GM12878 (cell line): ENCODE results near the gene ANTXR1. TPM values are rescaled to one million over a fixed set of nuclear protein-coding genes. Genes with fewer than 3 reads are reported as not detected.

Experiments
- NRF1 ChIP-seq: conservative IDR thresholded peaks from 2 replicates; pipeline ENCODE4 v1.6.1; 2011; ENCODE audit warnings: mild to moderate bottlenecking, low read depth, low read length, improper control_type of control experiment
- POU2F2 ChIP-seq: IDR thresholded peaks from 3 replicates; pipeline ENCODE4 v1.6.1; 2011; ENCODE audit warnings: low read depth, mild to moderate bottlenecking, low read length, borderline replicate concordance
- TAF1 ChIP-seq: IDR thresholded peaks from 2 replicates; pipeline ENCODE4 v1.6.1; 2011; ENCODE audit warnings: mild to moderate bottlenecking, low read depth, low read length, borderline replicate concordance
- TCF7 ChIP-seq: IDR thresholded peaks from 2 replicates; pipeline ENCODE4 v1.6.1; 2014; ENCODE audit warnings: antibody characterized with exemption, borderline replicate concordance
- polyA plus RNA-seq, 11 experiments: library from polyadenylated mRNA; depleted of rRNA in 4 of 11; unstranded in 6 of 11; stranded (reverse) in 5 of 11; fragments of >200 nt; fragmentation: Nextera tagmentation in 4 of 11; fragmentation: Illumina TruSeq in 1 of 11; extraction: Ambion mirVana in 4 of 11; extraction: Trizol in 1 of 11; gene quantifications; 1 replicate in 1 of 11; 2 replicates in 10 of 11; pipeline versions ENCODE4 v1.2.1 to v1.2.3, GENCODE V29; 2011 to 2016; ENCODE audit warnings: inconsistent platforms in 2 of 11, missing spikeins in 2 of 11, low read depth in 1 of 11
- total RNA-seq, 4 experiments: library from RNA; depleted of rRNA in 3 of 4; stranded (reverse); fragments of >200 nt in 3 of 4; fragmentation: Illumina TruSeq in 1 of 4; extraction: Trizol in 1 of 4; gene quantifications; 2 replicates each; pipeline versions ENCODE4 v1.2.1 to v1.2.3, GENCODE V29; 2013 to 2021
- TF ChIP-seq, protein P1 (sequence below): fragments of 450-650 bp; IDR thresholded peaks from 2 replicates; pipeline ENCODE4 v1.6.1; 2018; ENCODE audit warnings: borderline replicate concordance, mild to moderate bottlenecking; ENCODE audit not compliant: partially characterized antibody
- TF ChIP-seq, protein P2 (sequence below): fragments of 450-650 bp; IDR thresholded peaks from 2 replicates; pipeline ENCODE4 v1.6.1; 2017; ENCODE audit warnings: mild to moderate bottlenecking, moderate library complexity
- TF ChIP-seq, protein P3 (sequence below): IDR thresholded peaks from 2 replicates; pipeline ENCODE4 v1.6.1; 2012; ENCODE audit warnings: low read length, inconsistent platforms

Gene ANTXR1
- total and polyA plus RNA-seq, 10 of the 15 experiments (the other 5 are each of a cell fraction or from before 2014, with no cell fraction given), result 0.09 to 0.26 TPM; not detected in 8

DNA sequence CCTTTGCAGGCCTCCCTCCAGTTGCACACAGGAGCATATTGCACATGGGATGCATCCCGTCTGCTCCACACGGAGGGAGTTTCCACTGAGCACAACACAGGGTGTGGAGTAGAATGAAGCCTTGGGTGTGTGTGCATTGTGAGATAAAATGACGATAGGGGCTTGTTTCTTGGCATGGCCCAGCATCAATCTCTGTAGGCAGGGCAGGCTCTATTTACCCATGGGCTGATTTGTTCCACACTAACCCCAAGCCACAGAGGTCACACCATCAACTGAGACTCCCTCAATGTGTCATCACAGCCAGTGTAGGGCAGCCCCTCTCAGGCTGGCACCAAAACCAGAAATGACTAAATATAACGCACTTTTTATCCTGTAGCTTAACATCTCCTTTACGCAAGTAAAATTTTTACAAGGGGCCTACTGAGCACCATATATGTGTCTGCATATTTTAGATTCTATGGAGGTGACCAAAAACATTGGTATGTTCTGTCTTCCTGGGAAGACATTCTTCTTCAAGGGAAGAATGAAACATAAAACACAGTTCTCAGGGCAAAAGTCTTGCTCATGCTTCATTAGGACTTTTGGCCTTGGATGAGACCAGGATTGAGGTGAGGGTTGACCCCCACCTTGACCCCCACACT lies 41.3 kb upstream of the ANTXR1 start (continued):
- TF ChIP-seq, protein P1, sequence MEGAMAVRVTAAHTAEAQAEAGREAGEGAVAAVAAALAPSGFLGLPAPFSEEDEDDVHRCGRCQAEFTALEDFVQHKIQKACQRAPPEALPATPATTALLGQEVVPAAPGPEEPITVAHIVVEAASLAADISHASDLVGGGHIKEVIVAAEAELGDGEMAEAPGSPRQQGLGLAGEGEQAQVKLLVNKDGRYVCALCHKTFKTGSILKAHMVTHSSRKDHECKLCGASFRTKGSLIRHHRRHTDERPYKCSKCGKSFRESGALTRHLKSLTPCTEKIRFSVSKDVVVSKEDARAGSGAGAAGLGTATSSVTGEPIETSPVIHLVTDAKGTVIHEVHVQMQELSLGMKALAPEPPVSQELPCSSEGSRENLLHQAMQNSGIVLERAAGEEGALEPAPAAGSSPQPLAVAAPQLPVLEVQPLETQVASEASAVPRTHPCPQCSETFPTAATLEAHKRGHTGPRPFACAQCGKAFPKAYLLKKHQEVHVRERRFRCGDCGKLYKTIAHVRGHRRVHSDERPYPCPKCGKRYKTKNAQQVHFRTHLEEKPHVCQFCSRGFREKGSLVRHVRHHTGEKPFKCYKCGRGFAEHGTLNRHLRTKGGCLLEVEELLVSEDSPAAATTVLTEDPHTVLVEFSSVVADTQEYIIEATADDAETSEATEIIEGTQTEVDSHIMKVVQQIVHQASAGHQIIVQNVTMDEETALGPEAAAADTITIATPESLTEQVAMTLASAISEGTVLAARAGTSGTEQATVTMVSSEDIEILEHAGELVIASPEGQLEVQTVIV, result no peak
- no peak for TF ChIP-seq NRF1
- TF ChIP-seq TCF7, result no peak
- TF ChIP-seq, protein P2, sequence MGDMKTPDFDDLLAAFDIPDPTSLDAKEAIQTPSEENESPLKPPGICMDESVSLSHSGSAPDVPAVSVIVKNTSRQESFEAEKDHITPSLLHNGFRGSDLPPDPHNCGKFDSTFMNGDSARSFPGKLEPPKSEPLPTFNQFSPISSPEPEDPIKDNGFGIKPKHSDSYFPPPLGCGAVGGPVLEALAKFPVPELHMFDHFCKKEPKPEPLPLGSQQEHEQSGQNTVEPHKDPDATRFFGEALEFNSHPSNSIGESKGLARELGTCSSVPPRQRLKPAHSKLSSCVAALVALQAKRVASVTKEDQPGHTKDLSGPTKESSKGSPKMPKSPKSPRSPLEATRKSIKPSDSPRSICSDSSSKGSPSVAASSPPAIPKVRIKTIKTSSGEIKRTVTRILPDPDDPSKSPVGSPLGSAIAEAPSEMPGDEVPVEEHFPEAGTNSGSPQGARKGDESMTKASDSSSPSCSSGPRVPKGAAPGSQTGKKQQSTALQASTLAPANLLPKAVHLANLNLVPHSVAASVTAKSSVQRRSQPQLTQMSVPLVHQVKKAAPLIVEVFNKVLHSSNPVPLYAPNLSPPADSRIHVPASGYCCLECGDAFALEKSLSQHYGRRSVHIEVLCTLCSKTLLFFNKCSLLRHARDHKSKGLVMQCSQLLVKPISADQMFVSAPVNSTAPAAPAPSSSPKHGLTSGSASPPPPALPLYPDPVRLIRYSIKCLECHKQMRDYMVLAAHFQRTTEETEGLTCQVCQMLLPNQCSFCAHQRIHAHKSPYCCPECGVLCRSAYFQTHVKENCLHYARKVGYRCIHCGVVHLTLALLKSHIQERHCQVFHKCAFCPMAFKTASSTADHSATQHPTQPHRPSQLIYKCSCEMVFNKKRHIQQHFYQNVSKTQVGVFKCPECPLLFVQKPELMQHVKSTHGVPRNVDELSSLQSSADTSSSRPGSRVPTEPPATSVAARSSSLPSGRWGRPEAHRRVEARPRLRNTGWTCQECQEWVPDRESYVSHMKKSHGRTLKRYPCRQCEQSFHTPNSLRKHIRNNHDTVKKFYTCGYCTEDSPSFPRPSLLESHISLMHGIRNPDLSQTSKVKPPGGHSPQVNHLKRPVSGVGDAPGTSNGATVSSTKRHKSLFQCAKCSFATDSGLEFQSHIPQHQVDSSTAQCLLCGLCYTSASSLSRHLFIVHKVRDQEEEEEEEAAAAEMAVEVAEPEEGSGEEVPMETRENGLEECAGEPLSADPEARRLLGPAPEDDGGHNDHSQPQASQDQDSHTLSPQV, result no peak
- TF ChIP-seq, protein P3, sequence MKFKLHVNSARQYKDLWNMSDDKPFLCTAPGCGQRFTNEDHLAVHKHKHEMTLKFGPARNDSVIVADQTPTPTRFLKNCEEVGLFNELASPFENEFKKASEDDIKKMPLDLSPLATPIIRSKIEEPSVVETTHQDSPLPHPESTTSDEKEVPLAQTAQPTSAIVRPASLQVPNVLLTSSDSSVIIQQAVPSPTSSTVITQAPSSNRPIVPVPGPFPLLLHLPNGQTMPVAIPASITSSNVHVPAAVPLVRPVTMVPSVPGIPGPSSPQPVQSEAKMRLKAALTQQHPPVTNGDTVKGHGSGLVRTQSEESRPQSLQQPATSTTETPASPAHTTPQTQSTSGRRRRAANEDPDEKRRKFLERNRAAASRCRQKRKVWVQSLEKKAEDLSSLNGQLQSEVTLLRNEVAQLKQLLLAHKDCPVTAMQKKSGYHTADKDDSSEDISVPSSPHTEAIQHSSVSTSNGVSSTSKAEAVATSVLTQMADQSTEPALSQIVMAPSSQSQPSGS, result no peak
- no peak for TF ChIP-seq TAF1
- TF ChIP-seq POU2F2, result no peak
